HL-60 (cell line): ENCODE measurements around the gene CNNM3.

Source experiments
- POLR2AphosphoS5 ChIP-seq: IDR thresholded peaks from 2 replicates; pipeline ENCODE4 v1.6.1; 2012; ENCODE audit warnings: low read depth
- TF ChIP-seq, protein P1 (sequence below): IDR thresholded peaks from one replicate; pipeline ENCODE4 v1.5.1; 2011; ENCODE audit warnings: low read length, control low read depth, inconsistent platforms; ENCODE audit not compliant: insufficient read depth
- TF ChIP-seq, protein P2 (sequence below): IDR thresholded peaks from 2 replicates; pipeline ENCODE4 v1.6.1; 2012; ENCODE audit warnings: low read depth; ENCODE audit not compliant: insufficient replicate concordance

DNA sequence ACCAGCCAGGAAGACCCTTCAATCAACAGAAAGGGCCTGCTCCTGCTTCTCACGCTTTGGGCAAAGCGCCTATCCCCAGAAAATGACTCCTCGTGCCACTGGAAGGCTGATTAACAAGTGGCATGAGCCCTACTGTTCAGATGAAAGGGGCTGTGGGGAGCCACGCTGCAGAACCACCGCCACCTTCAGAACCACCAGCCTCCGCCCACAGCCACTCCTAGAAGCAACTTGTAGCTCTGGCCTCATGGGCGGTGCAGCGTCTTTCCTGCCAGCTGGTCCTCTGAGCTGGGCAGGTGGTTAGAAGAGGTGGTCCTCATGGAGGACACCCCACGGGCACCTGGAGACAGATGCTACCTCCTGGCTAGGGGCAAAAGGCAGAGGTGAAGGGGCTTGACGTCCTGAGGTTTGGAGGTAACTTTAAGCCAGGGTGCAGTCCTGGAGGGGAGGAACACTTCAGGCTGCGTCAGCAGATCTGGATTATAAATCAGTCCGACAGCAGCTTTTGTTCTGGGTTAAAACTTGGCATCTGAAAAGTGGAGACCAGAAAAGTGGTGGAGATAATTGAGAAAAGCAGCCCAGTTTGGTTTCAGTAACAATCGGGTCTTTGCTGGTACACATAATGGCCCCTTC, 54.7 kb downstream of the CNNM3 start:
- TF ChIP-seq, protein P1, sequence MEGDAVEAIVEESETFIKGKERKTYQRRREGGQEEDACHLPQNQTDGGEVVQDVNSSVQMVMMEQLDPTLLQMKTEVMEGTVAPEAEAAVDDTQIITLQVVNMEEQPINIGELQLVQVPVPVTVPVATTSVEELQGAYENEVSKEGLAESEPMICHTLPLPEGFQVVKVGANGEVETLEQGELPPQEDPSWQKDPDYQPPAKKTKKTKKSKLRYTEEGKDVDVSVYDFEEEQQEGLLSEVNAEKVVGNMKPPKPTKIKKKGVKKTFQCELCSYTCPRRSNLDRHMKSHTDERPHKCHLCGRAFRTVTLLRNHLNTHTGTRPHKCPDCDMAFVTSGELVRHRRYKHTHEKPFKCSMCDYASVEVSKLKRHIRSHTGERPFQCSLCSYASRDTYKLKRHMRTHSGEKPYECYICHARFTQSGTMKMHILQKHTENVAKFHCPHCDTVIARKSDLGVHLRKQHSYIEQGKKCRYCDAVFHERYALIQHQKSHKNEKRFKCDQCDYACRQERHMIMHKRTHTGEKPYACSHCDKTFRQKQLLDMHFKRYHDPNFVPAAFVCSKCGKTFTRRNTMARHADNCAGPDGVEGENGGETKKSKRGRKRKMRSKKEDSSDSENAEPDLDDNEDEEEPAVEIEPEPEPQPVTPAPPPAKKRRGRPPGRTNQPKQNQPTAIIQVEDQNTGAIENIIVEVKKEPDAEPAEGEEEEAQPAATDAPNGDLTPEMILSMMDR, result no peak
- TF ChIP-seq POLR2AphosphoS5, result no peak
- TF ChIP-seq, protein P2, sequence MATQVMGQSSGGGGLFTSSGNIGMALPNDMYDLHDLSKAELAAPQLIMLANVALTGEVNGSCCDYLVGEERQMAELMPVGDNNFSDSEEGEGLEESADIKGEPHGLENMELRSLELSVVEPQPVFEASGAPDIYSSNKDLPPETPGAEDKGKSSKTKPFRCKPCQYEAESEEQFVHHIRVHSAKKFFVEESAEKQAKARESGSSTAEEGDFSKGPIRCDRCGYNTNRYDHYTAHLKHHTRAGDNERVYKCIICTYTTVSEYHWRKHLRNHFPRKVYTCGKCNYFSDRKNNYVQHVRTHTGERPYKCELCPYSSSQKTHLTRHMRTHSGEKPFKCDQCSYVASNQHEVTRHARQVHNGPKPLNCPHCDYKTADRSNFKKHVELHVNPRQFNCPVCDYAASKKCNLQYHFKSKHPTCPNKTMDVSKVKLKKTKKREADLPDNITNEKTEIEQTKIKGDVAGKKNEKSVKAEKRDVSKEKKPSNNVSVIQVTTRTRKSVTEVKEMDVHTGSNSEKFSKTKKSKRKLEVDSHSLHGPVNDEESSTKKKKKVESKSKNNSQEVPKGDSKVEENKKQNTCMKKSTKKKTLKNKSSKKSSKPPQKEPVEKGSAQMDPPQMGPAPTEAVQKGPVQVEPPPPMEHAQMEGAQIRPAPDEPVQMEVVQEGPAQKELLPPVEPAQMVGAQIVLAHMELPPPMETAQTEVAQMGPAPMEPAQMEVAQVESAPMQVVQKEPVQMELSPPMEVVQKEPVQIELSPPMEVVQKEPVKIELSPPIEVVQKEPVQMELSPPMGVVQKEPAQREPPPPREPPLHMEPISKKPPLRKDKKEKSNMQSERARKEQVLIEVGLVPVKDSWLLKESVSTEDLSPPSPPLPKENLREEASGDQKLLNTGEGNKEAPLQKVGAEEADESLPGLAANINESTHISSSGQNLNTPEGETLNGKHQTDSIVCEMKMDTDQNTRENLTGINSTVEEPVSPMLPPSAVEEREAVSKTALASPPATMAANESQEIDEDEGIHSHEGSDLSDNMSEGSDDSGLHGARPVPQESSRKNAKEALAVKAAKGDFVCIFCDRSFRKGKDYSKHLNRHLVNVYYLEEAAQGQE, result no peak
